ENCODE results near the gene TMEM179. TPM values are rescaled to one million over a fixed set of nuclear protein-coding genes. Genes with fewer than 3 reads are reported as not detected.
A peak's percentile ranks its signal among the peaks of the same experiment; 100 is the strongest.

Gene TMEM179
- total RNA-seq, 2 experiments from 2014 or later: not detected

DNA sequence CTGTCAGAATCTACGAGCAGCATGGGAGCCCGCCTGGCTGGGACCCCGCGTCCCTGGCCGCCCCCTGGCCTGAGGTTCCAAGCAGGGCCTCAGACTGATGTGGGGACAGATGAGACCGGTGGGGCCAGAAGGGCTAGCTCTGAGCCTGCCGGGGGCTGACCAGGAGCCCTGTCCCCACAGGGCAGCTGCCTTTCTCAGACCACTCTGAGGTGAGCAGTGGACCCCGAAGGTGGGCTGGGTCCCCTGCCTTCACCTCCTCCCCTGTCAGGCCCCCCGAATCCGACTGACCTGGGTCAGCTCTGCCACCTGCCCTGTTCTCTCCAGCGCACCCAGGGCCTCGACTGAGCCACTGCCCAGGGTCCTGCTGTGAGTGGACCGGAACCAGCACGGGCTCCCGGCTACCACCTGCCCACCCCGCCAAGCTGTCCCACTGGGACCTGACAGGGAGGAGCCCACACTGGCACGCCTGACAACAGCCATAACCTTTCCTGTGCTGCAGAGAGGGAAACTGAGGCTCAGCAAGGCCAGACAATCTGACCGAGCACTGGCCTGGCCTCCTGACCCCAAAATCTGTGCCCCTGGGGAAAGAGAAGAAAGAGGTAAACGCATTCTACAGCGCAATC, 29.7 kb upstream of the TMEM179 start:
- no peak for DNase-seq
- no peaks in the 10 kb centered on the region for H3K4me1 Mint-ChIP-seq
- ChIA-PET POLR2A (no interaction called here), CTCF (no interaction called here)
- H3K27me3 Mint-ChIP-seq: no peaks in the 10 kb centered on the region
- no peak overlapping the region for H3K4me3 Mint-ChIP-seq
- H3K36me3 Mint-ChIP-seq (ENCODE audit: low read depth): no peaks in the 10 kb centered on the region
- no peak overlapping the region for H3K27ac Mint-ChIP-seq
- H3K9me3 Mint-ChIP-seq: peaks cover under 1% of the 10 kb centered on the region

DNA sequence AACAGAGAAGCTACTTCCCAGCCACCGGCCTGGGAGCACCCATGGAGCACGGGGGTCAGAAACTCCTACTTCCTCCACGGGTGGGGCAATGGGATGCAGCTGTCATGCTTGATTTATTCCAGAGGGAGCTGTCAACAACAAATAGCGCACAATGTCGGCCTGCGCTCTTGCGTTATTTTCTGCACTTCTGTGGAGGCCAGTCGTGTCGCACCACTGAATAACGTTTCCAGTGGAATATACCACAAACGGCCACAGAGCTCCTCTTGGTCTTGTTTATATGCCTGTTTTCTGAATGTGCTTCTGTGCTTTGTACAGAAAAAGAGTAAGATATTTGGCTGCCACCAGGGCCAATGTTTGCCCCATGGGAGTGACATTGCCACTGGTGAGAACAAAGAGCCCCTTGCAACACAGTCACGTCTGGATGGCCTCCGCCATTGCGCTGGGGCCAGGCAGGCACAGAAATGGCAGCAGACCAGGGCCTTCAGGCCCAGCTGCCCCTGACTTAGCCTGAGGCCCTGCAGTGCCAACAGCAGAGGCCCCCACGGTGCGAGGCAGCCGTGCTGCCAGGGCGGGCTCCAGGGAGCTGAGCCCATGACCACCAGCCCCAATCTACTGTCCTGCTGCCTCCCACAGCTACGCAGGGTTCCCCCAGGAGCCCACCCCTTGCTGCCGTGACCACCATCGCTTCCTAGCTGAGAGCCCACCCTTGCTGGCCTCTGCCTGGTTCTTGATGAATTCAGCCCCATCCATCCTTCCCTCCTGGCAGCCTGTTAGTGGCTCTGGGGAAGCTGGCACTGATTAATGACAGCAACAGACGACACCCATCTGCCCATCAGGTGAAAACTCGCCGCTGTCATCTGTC, 28.9 kb upstream of the TMEM179 start:
- H3K27ac Mint-ChIP-seq: no peak overlapping the region
- H3K9me3 Mint-ChIP-seq: peaks cover 5% of the 10 kb centered on the region
- no peak overlapping the region for H3K4me3 Mint-ChIP-seq
- peaks cover 2% of the 10 kb centered on the region for H3K36me3 Mint-ChIP-seq (ENCODE audit: low read depth)
- ChIA-PET POLR2A (no interaction called here), CTCF (no interaction called here)
- DNase-seq: no peak
- H3K27me3 Mint-ChIP-seq: peaks cover 2% of the 10 kb centered on the region
- H3K4me1 Mint-ChIP-seq: no peaks in the 10 kb centered on the region

GRCh38 chr14:104632781-104633180, 28.2 kb upstream of the TMEM179 start:
- POLR2A ChIA-PET: no interaction called here
- Mint-ChIP-seq H3K27me3 (peaks cover 2% of the 10 kb centered on the region), H3K27ac (no peak overlapping the region), H3K4me1 (no peaks in the 10 kb centered on the region), H3K36me3 (ENCODE audit: low read depth) (peaks cover 2% of the 10 kb centered on the region), H3K9me3 (peaks cover 5% of the 10 kb centered on the region), H3K4me3 (no peak overlapping the region)
- CTCF ChIA-PET: no interaction called here
- DNase-seq: no peak

DNA sequence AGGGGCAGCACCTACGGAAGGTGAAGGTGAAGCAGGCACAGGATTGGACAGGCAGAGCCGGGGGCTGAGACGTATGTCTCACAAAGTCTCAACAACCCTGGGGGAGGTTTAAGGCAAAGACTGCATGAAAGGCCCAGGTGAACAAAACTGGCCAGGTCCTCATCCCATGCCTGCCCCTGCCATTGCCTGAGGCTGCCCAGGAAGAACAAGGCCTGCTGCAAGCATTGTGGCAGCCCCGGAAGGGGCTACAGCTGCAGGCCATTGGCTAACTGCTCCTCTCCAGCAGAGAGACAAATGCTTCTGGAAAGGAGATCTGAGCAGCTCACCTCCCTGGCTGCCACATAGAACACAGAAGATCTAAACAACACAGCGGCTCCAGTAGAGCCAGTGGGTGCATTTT, 20.4 kb upstream of the TMEM179 start:
- Mint-ChIP-seq H3K4me3 (no peak overlapping the region), H3K36me3 (ENCODE audit: low read depth) (peaks cover 2% of the 10 kb centered on the region), H3K27me3 (peaks cover 20% of the 10 kb centered on the region), H3K9me3 (peaks cover 16% of the 10 kb centered on the region), H3K4me1 (no peaks in the 10 kb centered on the region), H3K27ac (no peak overlapping the region)
- ChIA-PET POLR2A (no interaction called here), CTCF (interaction anchor here (0.6 to 0.7 kb wide), 3 partner anchors 11 to 433 kb away, joined by 3 to 6 read pairs (median 4); no protein-coding TSS in a partner anchor)
- no peak for DNase-seq

DNA sequence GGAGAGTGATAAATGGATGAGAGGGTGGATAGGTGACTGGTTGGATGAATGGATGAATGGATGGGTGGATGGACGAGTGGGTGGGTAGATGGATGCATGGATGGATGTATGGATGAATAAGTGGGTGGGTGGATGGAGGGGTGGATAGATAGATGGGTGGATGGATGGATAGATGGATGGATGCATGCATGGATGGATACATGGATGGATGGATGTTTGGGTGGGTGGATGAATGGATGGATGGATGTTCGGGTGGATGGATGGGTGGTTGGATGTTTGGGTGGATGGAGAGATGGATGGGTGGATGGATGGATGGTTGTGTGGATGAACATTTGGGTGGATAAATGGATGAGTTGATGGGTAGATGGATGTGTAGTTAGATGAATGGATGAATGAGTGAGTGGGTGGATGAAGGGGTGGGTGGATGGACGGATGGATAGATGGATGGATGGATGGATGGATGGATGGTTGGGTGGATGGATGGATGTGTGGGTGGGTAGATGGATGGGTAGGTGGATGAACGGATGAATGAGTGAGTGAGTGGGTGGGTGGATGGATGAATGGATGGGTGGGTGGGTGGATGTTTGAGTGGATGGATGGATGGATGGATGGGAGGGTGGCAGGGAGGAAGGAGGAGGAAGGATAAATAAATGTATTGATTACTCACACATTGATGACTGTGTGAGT, 9.7 kb upstream of the TMEM179 start:
- no peak for DNase-seq
- no peak overlapping the region for H3K27ac Mint-ChIP-seq
- no peaks in the 10 kb centered on the region for H3K9me3 Mint-ChIP-seq
- ChIA-PET POLR2A (no interaction called here), CTCF (no interaction called here)
- H3K36me3 Mint-ChIP-seq (ENCODE audit: low read depth): no peaks in the 10 kb centered on the region
- H3K4me3 Mint-ChIP-seq: no peak overlapping the region
- peaks cover 9% of the 10 kb centered on the region for H3K27me3 Mint-ChIP-seq
- H3K4me1 Mint-ChIP-seq: no peaks in the 10 kb centered on the region

- CTCF ChIA-PET: no interaction called here
Observed at GRCh38 chr14:104611881-104612280, 7.3 kb upstream of the TMEM179 start.

DNA sequence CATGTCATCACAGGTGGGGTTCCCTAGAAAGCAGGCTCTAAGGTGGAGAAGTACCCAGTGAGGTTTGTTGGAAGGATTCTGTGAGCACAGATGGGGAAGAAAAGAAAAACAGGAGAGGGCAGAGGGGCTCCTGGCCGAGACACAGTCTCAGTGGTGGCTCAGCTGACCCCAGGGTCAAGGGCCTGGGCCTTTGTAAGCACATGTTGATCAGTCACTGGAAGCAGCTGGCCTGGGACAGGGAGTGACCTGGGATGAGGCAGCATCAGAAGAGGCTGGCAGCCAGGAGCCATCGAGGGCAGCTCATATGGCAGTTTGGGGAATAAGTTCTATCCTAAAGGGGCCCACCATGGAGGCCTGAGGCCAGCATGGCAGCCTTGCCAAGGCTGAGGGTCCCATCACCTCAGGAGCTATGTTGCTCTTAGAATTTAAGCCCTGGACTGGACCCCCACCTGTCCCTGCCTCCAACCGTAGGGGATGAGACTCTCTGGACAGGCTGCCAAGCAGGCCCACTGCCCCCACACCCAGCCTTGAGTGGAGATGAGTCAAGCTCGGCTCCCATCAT, 6.3 kb upstream of the TMEM179 start:
- no peaks in the 10 kb centered on the region for H3K36me3 Mint-ChIP-seq (ENCODE audit: low read depth)
- peaks cover 16% of the 10 kb centered on the region for H3K27me3 Mint-ChIP-seq
- H3K4me1 Mint-ChIP-seq: no peaks in the 10 kb centered on the region
- no peak overlapping the region for H3K27ac Mint-ChIP-seq
- ChIA-PET CTCF (no interaction called here), POLR2A (no interaction called here)
- DNase-seq: no peak
- no peaks in the 10 kb centered on the region for H3K9me3 Mint-ChIP-seq
- H3K4me3 Mint-ChIP-seq: no peak overlapping the region

More at GRCh38 chr14:104611881-104612280, 7.3 kb upstream of the TMEM179 start:
- H3K27ac Mint-ChIP-seq: no peak overlapping the region
- H3K36me3 Mint-ChIP-seq (ENCODE audit: low read depth): no peaks in the 10 kb centered on the region
- no peak overlapping the region for H3K4me3 Mint-ChIP-seq
- H3K9me3 Mint-ChIP-seq: no peaks in the 10 kb centered on the region
- H3K27me3 Mint-ChIP-seq: peaks cover 11% of the 10 kb centered on the region
- no peak for DNase-seq
- POLR2A ChIA-PET: no interaction called here
- H3K4me1 Mint-ChIP-seq: no peaks in the 10 kb centered on the region

DNA sequence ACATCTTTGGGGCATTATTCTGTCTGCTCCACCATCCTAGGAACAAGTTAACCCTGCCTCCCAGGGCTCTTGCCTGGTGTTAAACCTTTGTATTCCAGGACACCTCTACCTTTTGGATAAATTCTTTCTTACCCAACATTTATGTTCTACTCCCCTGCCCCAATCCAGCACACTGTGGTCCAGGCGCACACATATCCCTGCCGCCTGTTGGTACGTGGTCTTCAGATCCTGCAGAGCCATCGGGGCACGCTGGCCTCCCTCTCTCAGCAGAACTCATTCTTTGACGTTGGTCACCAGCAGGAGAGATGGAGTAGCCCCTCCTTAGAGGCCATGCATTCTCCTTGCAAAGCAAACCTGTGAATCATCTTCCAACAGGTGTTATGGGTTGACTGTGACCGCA, 5.1 kb upstream of the TMEM179 start:
- POLR2A ChIA-PET: no interaction called here
- no peaks in the 10 kb centered on the region for H3K4me1 Mint-ChIP-seq

GRCh38 chr14:104603711-104604401, 716 bp downstream of the TMEM179 start:
- H3K9me3 Mint-ChIP-seq: no peaks in the 10 kb centered on the region
- peak overlapping the region; percentile 30 for H3K4me3 Mint-ChIP-seq
- H3K27me3 Mint-ChIP-seq: peaks cover 35% of the 10 kb centered on the region
- no peak for DNase-seq
- H3K36me3 Mint-ChIP-seq (ENCODE audit: low read depth): no peaks in the 10 kb centered on the region
- POLR2A ChIA-PET: no interaction called here
- peaks cover 3% of the 10 kb centered on the region for H3K4me1 Mint-ChIP-seq
- H3K27ac Mint-ChIP-seq: no peak overlapping the region
- CTCF ChIA-PET: no interaction called here

More for the DNA sequence above, 5.1 kb upstream of the TMEM179 start:
- Mint-ChIP-seq H3K9me3 (no peaks in the 10 kb centered on the region), H3K4me3 (no peak overlapping the region), H3K27me3 (peaks cover 26% of the 10 kb centered on the region), H3K27ac (no peak overlapping the region), H3K36me3 (ENCODE audit: low read depth) (no peaks in the 10 kb centered on the region)
- CTCF ChIA-PET: no interaction called here
- DNase-seq: no peak

DNA sequence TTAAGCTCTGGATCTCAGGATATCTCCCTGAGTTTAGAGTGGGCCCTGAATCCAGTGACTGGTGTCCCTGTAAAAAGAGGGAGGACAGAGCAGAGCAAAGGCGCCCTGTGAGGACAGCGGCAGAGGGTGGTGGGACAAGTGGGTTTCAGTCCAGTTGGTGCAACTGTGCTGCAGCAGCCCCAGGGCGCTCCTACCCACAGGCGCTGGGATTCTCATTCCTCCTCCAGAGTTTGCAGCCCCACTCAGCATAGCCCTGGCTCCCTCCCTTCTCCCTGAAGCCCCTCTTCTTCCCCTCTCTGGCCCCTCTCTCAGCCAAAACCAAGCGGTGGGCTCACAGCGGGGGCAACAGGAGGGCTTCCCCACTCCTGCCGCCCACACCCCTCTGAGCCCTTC, 1.6 kb downstream of the TMEM179 start:
- Mint-ChIP-seq H3K27me3 (peaks cover 35% of the 10 kb centered on the region), H3K9me3 (no peaks in the 10 kb centered on the region), H3K4me3 (no peak overlapping the region), H3K27ac (peak overlapping the region; percentile 5), H3K36me3 (ENCODE audit: low read depth) (no peaks in the 10 kb centered on the region), H3K4me1 (peaks cover 3% of the 10 kb centered on the region)
- CTCF ChIA-PET: no interaction called here
- no peak for DNase-seq
- POLR2A ChIA-PET: no interaction called here

DNA sequence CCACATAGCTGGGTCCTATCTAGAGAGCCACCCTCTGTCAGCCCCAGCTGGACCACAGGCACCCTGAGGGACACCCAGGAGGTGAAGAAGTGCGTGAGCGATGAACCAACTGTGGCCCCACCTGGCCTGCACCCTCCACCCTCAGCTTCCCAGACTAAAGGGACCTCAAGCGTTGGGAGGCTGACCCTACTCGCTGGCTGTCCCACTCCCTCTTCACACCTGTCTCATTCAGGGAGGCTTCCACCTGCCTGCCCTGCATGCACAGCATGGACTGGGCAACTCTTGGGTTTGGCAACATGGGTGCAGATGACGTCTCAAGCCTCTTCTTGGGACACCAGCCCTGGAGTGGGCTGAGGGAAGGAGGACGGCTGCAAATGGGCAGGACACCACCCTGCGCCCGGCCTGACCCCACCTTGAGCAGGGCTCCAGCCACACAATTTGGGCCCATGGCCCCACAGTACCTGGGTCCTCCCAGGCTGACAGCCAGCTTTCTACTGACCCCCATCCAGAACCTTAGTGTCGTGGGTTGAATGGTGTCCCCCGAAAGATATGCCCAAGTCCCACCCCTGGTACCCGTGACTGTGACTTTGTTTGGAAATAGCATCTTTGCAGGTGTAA, 2.1 kb downstream of the TMEM179 start:
- peaks cover 34% of the 10 kb centered on the region for H3K27me3 Mint-ChIP-seq
- DNase-seq: no peak

DNA sequence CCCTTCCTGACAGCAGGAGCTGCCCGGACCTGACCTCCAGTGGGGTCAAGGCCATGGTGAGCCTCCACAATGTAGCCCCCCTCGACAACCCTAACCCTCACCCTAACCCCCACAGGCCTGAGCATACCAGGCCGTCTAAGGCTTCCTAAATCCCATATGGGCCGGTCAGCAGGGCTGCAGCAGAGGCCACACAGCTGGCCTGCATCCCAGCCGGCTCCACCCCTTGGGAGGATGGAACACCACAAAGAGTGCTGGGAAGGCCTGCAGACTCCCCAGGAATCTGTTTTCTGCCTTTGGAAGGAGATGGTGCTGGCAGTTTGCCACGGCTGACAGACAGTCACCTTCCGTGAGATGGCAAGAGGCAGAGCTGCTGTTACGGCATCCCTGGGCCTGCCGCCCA, 2.8 kb downstream of the TMEM179 start:
- Mint-ChIP-seq H3K9me3 (no peaks in the 10 kb centered on the region), H3K36me3 (ENCODE audit: low read depth) (no peaks in the 10 kb centered on the region), H3K4me1 (peaks cover 3% of the 10 kb centered on the region), H3K27me3 (peaks cover 27% of the 10 kb centered on the region), H3K27ac (no peak overlapping the region), H3K4me3 (no peak overlapping the region)
- ChIA-PET POLR2A (no interaction called here), CTCF (interaction anchor here (1.6 kb wide), 1 partner anchor 524 kb away, joined by 4 read pairs; no protein-coding TSS in a partner anchor)
- DNase-seq: no peak

More for the DNA sequence above, 2.1 kb downstream of the TMEM179 start:
- no peaks in the 10 kb centered on the region for H3K9me3 Mint-ChIP-seq
- no peaks in the 10 kb centered on the region for H3K36me3 Mint-ChIP-seq (ENCODE audit: low read depth)
- ChIA-PET CTCF (no interaction called here), POLR2A (no interaction called here)
- H3K27ac Mint-ChIP-seq: no peak overlapping the region
- no peak overlapping the region for H3K4me3 Mint-ChIP-seq
- peaks cover 3% of the 10 kb centered on the region for H3K4me1 Mint-ChIP-seq
